Activated T-helper 2 cell treated with anti-CD3 and anti-CD28 coated beads, Interferon-gamma antibody, Interleukin-2, Interleukin-4, amounts not matched to agents 10 μg/mL and 5 μg/mL and 100 μg/mL, durations not matched to agents 14 hours and 24 hours and 36 hours (primary cell): ENCODE measurements around the gene VPS50. TPM values are rescaled to one million over a fixed set of nuclear protein-coding genes. Genes with fewer than 3 reads are reported as not detected.
A peak's percentile ranks its signal among the peaks of the same experiment; 100 is the strongest.

ENCODE experiments used
- DNase-seq: peaks from one replicate; pipeline ENCODE4 v3.0.0; 2021; ENCODE audit warnings: low spot score
- H3K27ac Mint-ChIP-seq: one replicate; pipeline ENCODE4 v1.8.0; 2021; ENCODE audit warnings: mixed read lengths
- H3K27me3 Mint-ChIP-seq: one replicate; pipeline ENCODE4 v1.8.0; 2021; ENCODE audit warnings: low read depth, mixed read lengths
- H3K36me3 Mint-ChIP-seq: one replicate; pipeline ENCODE4 v1.8.0; 2021; ENCODE audit warnings: low read depth, mixed read lengths
- H3K4me1 Mint-ChIP-seq: one replicate; pipeline ENCODE4 v1.8.0; 2021; ENCODE audit warnings: low read depth, mixed read lengths
- H3K4me3 Mint-ChIP-seq: one replicate; pipeline ENCODE4 v1.8.0; 2021; ENCODE audit warnings: low read depth, mild to moderate bottlenecking, moderate library complexity, mixed read lengths
- H3K9me3 Mint-ChIP-seq: one replicate; pipeline ENCODE4 v1.8.0; 2021; ENCODE audit warnings: mixed read lengths
- intact Hi-C: fragments of 100-400 bp; cut with micrococcal nuclease; formaldehyde crosslinking; loops from one replicate; pipeline ENCODE4 v1.15.1; 2023
- total RNA-seq: library from RNA; stranded (reverse); gene quantifications from 2 replicates; pipeline ENCODE4 v1.2.3, GENCODE V29; 2022

VPS50 gene
- total RNA-seq, 1 donor from 2014 or later, result 15.6 TPM

GRCh38 chr7:93218997-93219827 lies 13.0 kb upstream of the VPS50 start:
- Mint-ChIP-seq H3K4me3 (no peak overlapping the region), H3K9me3 (no peaks in the 10 kb centered on the region), H3K4me1 (no peaks in the 10 kb centered on the region), H3K27ac (no peak overlapping the region), H3K27me3 (peaks cover 35% of the 10 kb centered on the region), H3K36me3 (no peaks in the 10 kb centered on the region)
- no peak for DNase-seq
- intact Hi-C loops, result no loop called here

GRCh38 chr7:93219868-93220267 lies 12.3 kb upstream of the VPS50 start:
- Mint-ChIP-seq H3K4me1 (no peaks in the 10 kb centered on the region), H3K27ac (no peak overlapping the region), H3K9me3 (no peaks in the 10 kb centered on the region), H3K4me3 (no peak overlapping the region), H3K36me3 (no peaks in the 10 kb centered on the region), H3K27me3 (peaks cover 34% of the 10 kb centered on the region)
- intact Hi-C loops, result loop anchor here (1.0 kb wide), 1 partner anchor 26 kb away; no protein-coding TSS in a partner anchor
- DNase-seq, result no peak

DNA sequence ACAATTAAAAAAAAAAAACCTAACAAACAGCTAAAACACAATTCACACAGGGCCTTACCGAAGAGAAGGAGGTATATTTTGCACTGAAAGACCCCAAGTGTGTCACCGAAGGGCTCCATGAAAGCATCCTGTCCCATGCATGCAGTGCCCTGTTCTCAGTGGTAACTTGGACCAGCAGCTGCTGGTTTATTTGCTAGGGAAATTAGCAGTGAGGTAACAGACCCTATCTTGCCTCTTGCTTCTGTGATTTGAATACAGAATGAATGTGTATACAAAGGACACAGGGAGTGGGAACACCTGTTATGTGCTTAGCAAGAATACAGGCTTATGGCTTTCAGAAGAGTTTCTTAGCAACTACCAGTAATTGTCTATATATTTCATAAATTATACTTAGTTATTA lies 5.9 kb upstream of the VPS50 start, which contains the start of gene HEPACAM2:
TSS of gene HEPACAM2 (minus strand) at position 160 of the 400 bp plus-strand sequence.
- Mint-ChIP-seq H3K36me3 (no peaks in the 10 kb centered on the region), H3K9me3 (no peaks in the 10 kb centered on the region), H3K27ac (no peak within 1 kb of the TSS), H3K27me3 (peaks cover 27% of the 10 kb centered on the region), H3K4me3 (no peak within 1 kb of the TSS), H3K4me1 (peaks cover 7% of the 10 kb centered on the region)
- no peak for DNase-seq
- intact Hi-C loops, result no loop called here

DNA sequence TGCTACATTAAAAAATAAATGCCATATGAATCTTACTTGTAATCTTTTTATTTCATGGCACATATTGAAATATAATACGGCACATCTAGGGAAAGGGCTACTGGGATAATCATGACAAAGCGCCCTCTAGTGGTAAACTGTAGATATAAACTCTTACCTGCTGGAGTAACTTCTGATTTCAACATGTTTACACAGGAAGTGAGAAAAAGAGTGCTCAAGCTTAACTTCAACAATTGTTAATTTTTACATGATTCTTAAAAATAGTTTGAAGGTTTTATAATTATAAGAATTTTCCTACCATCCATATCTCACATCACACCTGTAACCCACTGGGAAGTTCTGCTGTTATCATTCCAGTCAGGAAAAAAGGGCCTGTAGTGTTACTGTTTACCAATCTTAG lies 3.9 kb upstream of the VPS50 start:
- no peak overlapping the region for H3K4me3 Mint-ChIP-seq
- no peaks in the 10 kb centered on the region for H3K36me3 Mint-ChIP-seq
- no peak for DNase-seq
- H3K27ac Mint-ChIP-seq, result no peak overlapping the region
- peaks cover 13% of the 10 kb centered on the region for H3K4me1 Mint-ChIP-seq
- H3K9me3 Mint-ChIP-seq, result no peaks in the 10 kb centered on the region
- intact Hi-C loops, result loop anchor here (1.0 to 2.0 kb wide), 2 partner anchors 112 to 136 kb away; partner anchors contain the start of gene SAMD9
- peaks cover 19% of the 10 kb centered on the region for H3K27me3 Mint-ChIP-seq

DNA sequence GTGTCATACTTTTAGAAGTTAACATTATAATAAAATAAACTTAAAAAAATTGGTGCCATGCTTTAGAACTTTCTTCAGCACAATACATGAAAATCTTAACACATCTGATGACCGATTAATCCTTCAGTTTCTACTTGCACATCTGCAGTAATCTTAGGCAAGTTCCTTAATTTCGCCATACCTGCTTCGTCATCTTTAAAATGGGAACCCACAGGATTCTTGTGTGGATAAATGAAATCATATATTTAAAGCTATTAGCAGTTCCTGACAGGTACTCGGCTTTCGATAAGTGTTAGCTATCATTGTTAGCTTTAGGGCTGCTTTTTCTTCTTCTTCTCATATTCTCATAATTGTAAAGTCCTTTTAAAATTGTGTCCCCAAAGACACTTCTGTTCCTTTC lies 907 bp upstream of the VPS50 start:
- Mint-ChIP-seq H3K4me1 (peaks cover 13% of the 10 kb centered on the region), H3K9me3 (no peaks in the 10 kb centered on the region), H3K36me3 (no peaks in the 10 kb centered on the region), H3K4me3 (peak overlapping the region; percentile 96), H3K27ac (no peak overlapping the region), H3K27me3 (peaks cover 6% of the 10 kb centered on the region)
- intact Hi-C loops, result loop anchor here (5.0 to 10.0 kb wide), 5 partner anchors 69 to 984 kb away; partner anchors contain the start of genes ANKIB1, BET1, FAM133B and KRIT1
- DNase-seq, result no peak

GRCh38 chr7:93232673-93233018 lies 480 bp downstream of the VPS50 start:
- intact Hi-C loops, result loop anchor here (1.0 to 10.0 kb wide), 10 partner anchors 70 to 985 kb away; partner anchors contain the start of genes ANKIB1, BET1, CDK6 and FAM133B
- H3K9me3 Mint-ChIP-seq, result no peaks in the 10 kb centered on the region
- peaks cover 13% of the 10 kb centered on the region for H3K4me1 Mint-ChIP-seq
- no peak overlapping the region for H3K27ac Mint-ChIP-seq
- H3K4me3 Mint-ChIP-seq, result peak overlapping the region; percentile 96
- no peak for DNase-seq
- H3K36me3 Mint-ChIP-seq, result no peaks in the 10 kb centered on the region
- H3K27me3 Mint-ChIP-seq, result no peaks in the 10 kb centered on the region

DNA sequence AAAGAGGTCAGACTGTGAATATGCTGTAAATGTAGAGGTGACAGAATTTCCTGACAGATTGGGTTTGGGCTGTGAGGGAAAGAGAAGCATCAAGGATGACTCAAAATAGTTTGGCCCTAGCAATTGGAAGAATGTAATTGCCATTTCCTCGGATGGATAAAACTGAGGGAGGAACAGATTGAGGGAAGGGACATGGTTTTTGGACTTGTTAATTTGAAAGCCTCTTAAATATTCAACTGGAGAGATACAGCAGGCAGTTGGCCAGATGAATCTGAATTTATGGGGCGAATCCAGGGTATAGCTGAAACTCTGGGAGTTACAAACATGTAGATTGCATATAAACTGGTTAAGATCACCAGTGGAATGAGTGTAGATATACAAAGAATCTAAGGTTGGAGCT lies 3.4 kb downstream of the VPS50 start:
- Mint-ChIP-seq H3K27me3 (no peaks in the 10 kb centered on the region), H3K27ac (no peak overlapping the region), H3K9me3 (no peaks in the 10 kb centered on the region), H3K4me3 (no peak overlapping the region), H3K36me3 (no peaks in the 10 kb centered on the region), H3K4me1 (peaks cover 6% of the 10 kb centered on the region)
- intact Hi-C loops, result loop anchor here (10.0 kb wide), 1 partner anchor 331 kb away; no protein-coding TSS in a partner anchor
- DNase-seq, result no peak

- no peaks in the 10 kb centered on the region for H3K27me3 Mint-ChIP-seq
- no peak overlapping the region for H3K4me3 Mint-ChIP-seq
- H3K9me3 Mint-ChIP-seq, result no peaks in the 10 kb centered on the region
- intact Hi-C loops, result loop anchor here (10.0 kb wide), 1 partner anchor 333 kb away; no protein-coding TSS in a partner anchor
- H3K36me3 Mint-ChIP-seq, result no peaks in the 10 kb centered on the region
- no peaks in the 10 kb centered on the region for H3K4me1 Mint-ChIP-seq
- DNase-seq, result no peak
- no peak overlapping the region for H3K27ac Mint-ChIP-seq
Observed at GRCh38 chr7:93238131-93238530, 6.0 kb downstream of the VPS50 start.

- Mint-ChIP-seq H3K4me1 (no peaks in the 10 kb centered on the region), H3K36me3 (no peaks in the 10 kb centered on the region), H3K27ac (no peak overlapping the region), H3K4me3 (no peak overlapping the region), H3K27me3 (no peaks in the 10 kb centered on the region), H3K9me3 (no peaks in the 10 kb centered on the region)
- intact Hi-C loops, result loop anchor here (10.0 kb wide), 1 partner anchor 334 kb away; no protein-coding TSS in a partner anchor
- DNase-seq, result no peak
Observed at GRCh38 chr7:93238748-93239147, 6.6 kb downstream of the VPS50 start.

DNA sequence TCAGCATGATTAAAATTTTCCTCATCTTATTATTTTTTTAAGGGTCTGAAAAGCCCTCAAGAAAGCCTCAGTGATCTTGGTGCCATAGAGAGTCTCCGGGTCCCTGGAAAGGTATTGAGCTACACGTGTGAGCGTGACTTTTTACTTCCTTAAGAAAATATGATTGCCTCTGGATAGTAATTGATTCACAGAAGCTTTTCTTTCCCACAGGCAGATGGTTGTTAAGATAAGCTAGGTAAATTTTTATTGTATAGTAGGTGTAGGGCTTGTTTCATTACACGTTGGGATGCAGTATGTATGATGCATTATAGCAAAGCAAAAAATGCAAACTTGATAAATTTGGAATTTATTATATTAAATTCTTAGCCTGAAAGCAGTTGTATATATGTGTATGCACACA lies 7.7 kb downstream of the VPS50 start:
- Mint-ChIP-seq H3K4me3 (no peak overlapping the region), H3K27ac (no peak overlapping the region), H3K4me1 (no peaks in the 10 kb centered on the region), H3K9me3 (no peaks in the 10 kb centered on the region), H3K27me3 (no peaks in the 10 kb centered on the region), H3K36me3 (no peaks in the 10 kb centered on the region)
- intact Hi-C loops, result loop anchor here (10.0 kb wide), 3 partner anchors 335 to 1155 kb away; partner anchors contain the start of gene COL1A2
- DNase-seq, result no peak

GRCh38 chr7:93242106-93242505 lies 9.9 kb downstream of the VPS50 start:
- H3K36me3 Mint-ChIP-seq, result no peaks in the 10 kb centered on the region
- intact Hi-C loops, result loop anchor here (10.0 kb wide), 2 partner anchors 843 to 1153 kb away; partner anchors contain the start of gene COL1A2
- H3K9me3 Mint-ChIP-seq, result no peaks in the 10 kb centered on the region
- H3K27me3 Mint-ChIP-seq, result no peaks in the 10 kb centered on the region
- no peaks in the 10 kb centered on the region for H3K4me1 Mint-ChIP-seq
- no peak overlapping the region for H3K27ac Mint-ChIP-seq
- H3K4me3 Mint-ChIP-seq, result no peak overlapping the region
- no peak for DNase-seq

DNA sequence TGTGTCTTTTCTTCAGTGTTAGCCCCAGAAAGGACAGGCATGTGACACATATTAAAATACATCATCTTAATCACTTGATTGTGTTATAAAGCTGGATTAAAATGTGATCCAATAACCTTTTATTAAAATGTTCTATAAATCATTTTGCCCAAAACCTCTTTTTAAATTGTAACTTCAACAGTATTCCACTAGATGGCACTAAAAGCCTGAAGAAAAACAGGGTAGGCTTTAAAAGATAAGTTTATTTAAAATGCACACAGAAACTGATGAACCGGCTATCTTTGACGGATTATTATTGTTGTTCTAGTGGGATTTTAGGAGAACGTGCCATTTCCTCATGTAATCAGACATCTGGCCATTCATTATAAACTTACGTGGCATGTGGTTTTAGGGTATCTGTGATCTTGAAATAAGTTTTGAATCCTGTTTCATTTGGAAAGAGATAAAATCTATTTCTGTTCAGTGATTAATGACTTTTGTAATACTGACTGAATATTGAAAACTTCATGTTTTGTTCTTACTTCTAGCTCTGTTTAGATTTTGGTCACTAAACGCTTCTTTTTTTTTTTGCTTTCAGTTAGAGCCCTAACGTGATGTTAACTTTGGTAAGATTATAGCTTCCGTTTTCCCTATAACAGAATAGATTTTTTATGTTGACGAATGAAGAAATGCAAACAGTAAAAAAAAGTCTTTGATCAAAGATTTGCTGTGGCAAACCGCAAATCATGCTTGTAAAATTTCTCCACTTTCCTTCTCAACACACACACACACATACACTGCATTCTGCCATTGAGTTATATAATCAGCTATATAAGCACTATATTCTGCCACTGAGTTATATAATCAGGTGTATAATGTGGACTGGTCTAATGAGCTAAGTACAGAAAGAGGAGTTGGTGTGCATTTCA lies 13.6 kb downstream of the VPS50 start:
- no peaks in the 10 kb centered on the region for H3K9me3 Mint-ChIP-seq

More for the DNA sequence above, 13.6 kb downstream of the VPS50 start:
- no peaks in the 10 kb centered on the region for H3K27me3 Mint-ChIP-seq
- no peak for DNase-seq
- H3K27ac Mint-ChIP-seq, result no peak overlapping the region
- no peak overlapping the region for H3K4me3 Mint-ChIP-seq
- no peaks in the 10 kb centered on the region for H3K36me3 Mint-ChIP-seq
- intact Hi-C loops, result loop anchor here (1.0 to 10.0 kb wide), 5 partner anchors 127 to 1149 kb away; partner anchors contain the start of gene COL1A2
- H3K4me1 Mint-ChIP-seq, result no peaks in the 10 kb centered on the region
